Endothelial cell of umbilical vein (primary cell): Measurements from ENCODE around the gene SEC14L1. TPM values are rescaled to one million over a fixed set of nuclear protein-coding genes. Genes with fewer than 3 reads are reported as not detected.

Experiments
- BruUV-seq: library from RNA; stranded (reverse); fragments of 400-500 nt; replicated peaks from 2 replicates; lab custom pipeline; 2021; lab: Mats Ljungman, UMichigan
- CTCF ChIA-PET: fragments of 300-600, 350-600 bp; sonication (Branson Sonifier 250); formaldehyde crosslinking; loops from one replicate; lab custom pipeline; 2021; ENCODE audit warnings: antibody characterized with exemption, inconsistent platforms; lab: Charles Lee
- POLR2A ChIA-PET: fragments of 300-600, 350-600 bp; sonication (Branson Sonifier 250); formaldehyde crosslinking; loops from one replicate; lab custom pipeline; 2021; ENCODE audit warnings: antibody characterized with exemption, inconsistent platforms; lab: Charles Lee
- DNase-seq: peaks from one replicate; pipeline ENCODE4 v3.0.0-alpha.2; 2011; ENCODE audit warnings: low read depth, low spot score
- FAIRE-seq: peaks from 2 replicates; lab custom pipeline; 2011; peaks lifted over from hg19 to GRCh38; lab: Jason Lieb, UNC
- H2AFZ ChIP-seq: 2 replicates; pipeline ENCODE4 v1.6.0; 2012; ENCODE audit warnings: low read depth, low read length, control low read depth, inconsistent platforms
- H3K27ac ChIP-seq: 2 replicates; pipeline ENCODE4 v1.5.1; 2011; ENCODE audit warnings: low read depth, mild to moderate bottlenecking, control low read depth, low read length, moderate library complexity; ENCODE audit not compliant: insufficient read depth
- H3K27me3 ChIP-seq, 2 experiments: 2 replicates each; pipeline versions ENCODE4 v1.6.0 to v1.6.1; 2011; ENCODE audit warnings: low read length in 2 of 2, mixed read lengths in 1 of 2; ENCODE audit not compliant: control insufficient read depth in 2 of 2, insufficient read depth in 2 of 2
- H3K36me3 ChIP-seq, 2 experiments: 2 replicates in 1 of 2; 3 replicates in 1 of 2; pipeline ENCODE4 v1.5.1; 2011; ENCODE audit warnings: low read length in 2 of 2, mild to moderate bottlenecking in 1 of 2, moderate library complexity in 1 of 2; ENCODE audit not compliant: control insufficient read depth in 2 of 2, insufficient read depth in 2 of 2; ENCODE audit errors: extremely low read depth in 1 of 2
- H3K4me1 ChIP-seq: 3 replicates; pipeline ENCODE4 v1.5.1; 2011; ENCODE audit warnings: mild to moderate bottlenecking, low read length; ENCODE audit not compliant: control insufficient read depth, insufficient read depth; ENCODE audit errors: extremely low read depth
- H3K4me2 ChIP-seq: 2 replicates; pipeline ENCODE4 v1.6.1; 2011; ENCODE audit warnings: low read length, control low read depth, mixed read lengths; ENCODE audit not compliant: insufficient read depth
- H3K4me3 ChIP-seq, 3 experiments: fragments of 200-600 bp in 1 of 3; sonication (generic), shearing (Covaris generic) in 1 of 3; replicated peaks in 1 of 3; 2 replicates each; pipeline ENCODE4 v1.5.1; 2011 to 2016; ENCODE audit warnings: control low read depth in 3 of 3, low read length in 3 of 3, mild to moderate bottlenecking in 2 of 3, inconsistent platforms in 1 of 3, low read depth in 1 of 3, moderate library complexity in 1 of 3; ENCODE audit not compliant: insufficient read depth in 1 of 3
- H3K79me2 ChIP-seq: 2 replicates; pipeline ENCODE4 v1.6.0; 2012; ENCODE audit warnings: low read length, inconsistent platforms; ENCODE audit not compliant: control insufficient read depth, insufficient read depth
- H3K9ac ChIP-seq: replicated peaks from 2 replicates; pipeline ENCODE3; 2011; ENCODE audit warnings: low read length, control low read depth; ENCODE audit not compliant: insufficient read depth; ENCODE audit errors: extremely low read depth
- H3K9me1 ChIP-seq: replicated peaks from 3 replicates; pipeline ENCODE4 v1.6.0; 2011; ENCODE audit warnings: mild to moderate bottlenecking, low read length; ENCODE audit not compliant: control insufficient read depth, insufficient read depth; ENCODE audit errors: extremely low read depth
- H3K9me3 ChIP-seq: replicated peaks from 2 replicates; pipeline ENCODE4 v1.5.1; 2012; ENCODE audit warnings: low read length, inconsistent platforms; ENCODE audit not compliant: control insufficient read depth, insufficient read depth
- H4K20me1 ChIP-seq: replicated peaks from 2 replicates; pipeline ENCODE3; 2011; ENCODE audit warnings: mild to moderate bottlenecking, low read length; ENCODE audit not compliant: control insufficient read depth, insufficient read depth; ENCODE audit errors: extremely low read depth
- EZH2 ChIP-seq: IDR thresholded peaks from 2 replicates; pipeline ENCODE4 v1.6.1; 2012; ENCODE audit warnings: borderline replicate concordance, low read depth, mild to moderate bottlenecking, moderate library complexity, low read length, inconsistent platforms; ENCODE audit not compliant: severe bottlenecking
- FOS ChIP-seq: IDR thresholded peaks from 2 replicates; pipeline ENCODE4 v1.6.1; 2011; ENCODE audit warnings: mild to moderate bottlenecking, low read length, moderate library complexity, borderline replicate concordance; ENCODE audit not compliant: insufficient read depth
- GATA2 ChIP-seq: IDR thresholded peaks from 2 replicates; pipeline ENCODE4 v1.7.0; 2011; ENCODE audit warnings: low read depth, mild to moderate bottlenecking, moderate library complexity, mixed read lengths, low read length; ENCODE audit not compliant: insufficient read length, insufficient read depth
- JUN ChIP-seq: IDR thresholded peaks from 2 replicates; pipeline ENCODE4 v1.6.1; 2011; ENCODE audit warnings: borderline replicate concordance, low read depth; ENCODE audit not compliant: insufficient read length, insufficient read depth
- MYC ChIP-seq: IDR thresholded peaks from one replicate; pipeline ENCODE4 v1.6.1; 2011; ENCODE audit warnings: mild to moderate bottlenecking, low read depth, low read length
- POLR2A ChIP-seq: IDR thresholded peaks from 2 replicates; pipeline ENCODE4 v1.6.1; 2012; ENCODE audit warnings: low read depth, mild to moderate bottlenecking, control low read depth, low read length
- POLR2AphosphoS5 ChIP-seq: IDR thresholded peaks from 2 replicates; pipeline ENCODE4 v1.6.1; 2012; ENCODE audit warnings: low read depth, mild to moderate bottlenecking, control low read depth, low read length, moderate library complexity; ENCODE audit not compliant: insufficient read depth
- dilution Hi-C: fragments of 300-500 bp; cut with MboI; formaldehyde crosslinking; loops from one replicate; pipeline ENCODE4 v1.15.0; 2019; ENCODE audit warnings: low sequenced_read_pairs; ENCODE audit not compliant: extremely low pct_ligation_motif_present
- intact Hi-C: fragments of 100-400 bp; cut with micrococcal nuclease; formaldehyde crosslinking; loops from one replicate; pipeline ENCODE4 v1.10.0; 2022
- polyA plus RNA-seq, 4 experiments: library from polyadenylated mRNA; depleted of rRNA in 3 of 4; stranded (reverse) in 3 of 4; unstranded in 1 of 4; fragments of >200 nt; gene quantifications; 2 replicates each; pipeline versions ENCODE4 v1.2.1 to v1.2.3, GENCODE V29; 2011 to 2012; ENCODE audit warnings: missing spikeins in 1 of 4
- total RNA-seq: library from RNA; stranded (reverse); gene quantifications from 2 replicates; pipeline ENCODE4 v1.2.3, GENCODE V29; 2021
- TF ChIP-seq, protein P1 (sequence below): IDR thresholded peaks from 2 replicates; pipeline ENCODE4 v1.6.1; 2011; ENCODE audit not compliant: insufficient read depth, insufficient read length
- TF ChIP-seq, protein P2 (sequence below), 2 donors: IDR thresholded peaks; 1 replicate in 1 of 2; 2 replicates in 1 of 2; pipeline ENCODE4 v1.5.1; 2011; ENCODE audit warnings: low read length in 2 of 2, mild to moderate bottlenecking in 2 of 2, moderate library complexity in 2 of 2, control low read depth in 1 of 2, inconsistent platforms in 1 of 2, low read depth in 1 of 2; ENCODE audit not compliant: insufficient read depth in 1 of 2; ENCODE audit errors: extremely low read depth in 1 of 2

SEC14L1 gene
- total and polyA plus RNA-seq, 2 donors (not counting 3 experiments of a cell fraction or from before 2014, with no cell fraction given) = 215 to 631 TPM

DNA sequence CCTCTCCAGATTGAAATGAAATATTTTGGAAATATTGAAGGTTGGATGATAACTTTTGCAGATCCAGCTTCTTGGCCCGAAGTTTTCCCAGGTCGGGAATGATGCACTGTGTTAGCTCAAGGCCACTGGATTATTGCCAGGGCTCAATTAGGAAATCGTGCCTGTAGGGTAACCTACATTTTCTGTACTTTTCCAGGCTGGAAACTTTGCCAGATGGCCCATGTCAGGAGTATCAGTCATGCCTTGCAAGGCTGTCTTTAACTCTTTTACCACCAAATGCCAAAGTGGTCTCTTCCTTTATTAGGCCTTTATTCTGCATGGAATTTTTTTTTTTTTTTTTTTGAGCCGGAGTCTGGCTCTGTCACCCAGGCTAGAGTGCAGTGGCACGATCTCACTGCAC is 8.9 kb upstream of the SEC14L1 start:
- POLR2A ChIA-PET = no interaction called here
- H3K4me2 ChIP-seq = no peak overlapping the region
- no peak overlapping the region for H3K27ac ChIP-seq

DNA sequence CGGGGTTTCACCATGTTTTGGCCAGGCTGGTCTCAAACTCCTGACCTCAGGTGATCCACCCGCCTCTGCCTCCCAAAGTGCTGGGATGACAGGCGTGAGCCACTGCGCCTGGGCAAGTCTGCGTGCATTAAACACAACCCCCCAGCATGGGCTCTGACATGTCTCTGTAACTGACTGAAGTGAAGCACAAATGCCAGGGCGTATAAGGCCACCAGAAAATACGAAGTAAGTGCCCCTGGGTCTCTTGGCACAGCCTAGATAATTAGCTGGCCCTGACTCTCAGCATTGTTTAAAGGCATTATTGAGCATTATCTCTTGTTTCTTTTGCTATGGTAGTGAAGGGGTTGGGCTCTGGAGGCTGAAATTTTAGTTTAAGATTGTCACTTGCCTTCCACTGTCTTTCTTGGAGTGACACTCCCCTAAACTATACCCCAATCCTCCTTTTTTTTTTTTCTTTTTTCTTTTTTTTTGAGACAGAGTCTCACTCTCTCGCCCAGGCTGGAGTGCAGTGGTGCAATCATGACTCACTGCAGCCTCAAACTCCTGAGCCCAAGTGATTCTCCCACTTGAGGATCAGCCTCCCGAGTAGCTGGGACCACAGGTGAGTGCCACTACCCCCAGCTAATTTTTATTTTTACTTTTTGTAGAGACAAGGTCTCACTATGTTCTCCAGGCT is 8.2 kb upstream of the SEC14L1 start:
- DNase-seq = no peak
- H3K9ac ChIP-seq = no peak overlapping the region
- H3K27me3 ChIP-seq = no peaks in the 10 kb centered on the region
- intact Hi-C loops (no loop called here), dilution Hi-C loops (no loop called here)
- H3K36me3 ChIP-seq = no peaks in the 10 kb centered on the region
- POLR2A ChIA-PET = no interaction called here
- no peaks in the 10 kb centered on the region for H4K20me1 ChIP-seq
- no peak overlapping the region for H2AFZ ChIP-seq
- FAIRE-seq = no peak
- peaks cover 19% of the 10 kb centered on the region for H3K4me1 ChIP-seq
- no peak overlapping the region for H3K4me3 ChIP-seq
- H3K4me2 ChIP-seq = no peak overlapping the region
- CTCF ChIA-PET = no interaction called here
- no peaks in the 10 kb centered on the region for H3K9me1 ChIP-seq
- BruUV-seq = no TSS peak
- TF ChIP-seq FOS (no peak), JUN (no peak), GATA2 (no peak), MYC (no peak), POLR2A (no peak), POLR2AphosphoS5 (no peak), EZH2 (no peak)
- TF ChIP-seq, protein P1, sequence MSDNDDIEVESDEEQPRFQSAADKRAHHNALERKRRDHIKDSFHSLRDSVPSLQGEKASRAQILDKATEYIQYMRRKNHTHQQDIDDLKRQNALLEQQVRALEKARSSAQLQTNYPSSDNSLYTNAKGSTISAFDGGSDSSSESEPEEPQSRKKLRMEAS = no peak
- TF ChIP-seq, protein P2, sequence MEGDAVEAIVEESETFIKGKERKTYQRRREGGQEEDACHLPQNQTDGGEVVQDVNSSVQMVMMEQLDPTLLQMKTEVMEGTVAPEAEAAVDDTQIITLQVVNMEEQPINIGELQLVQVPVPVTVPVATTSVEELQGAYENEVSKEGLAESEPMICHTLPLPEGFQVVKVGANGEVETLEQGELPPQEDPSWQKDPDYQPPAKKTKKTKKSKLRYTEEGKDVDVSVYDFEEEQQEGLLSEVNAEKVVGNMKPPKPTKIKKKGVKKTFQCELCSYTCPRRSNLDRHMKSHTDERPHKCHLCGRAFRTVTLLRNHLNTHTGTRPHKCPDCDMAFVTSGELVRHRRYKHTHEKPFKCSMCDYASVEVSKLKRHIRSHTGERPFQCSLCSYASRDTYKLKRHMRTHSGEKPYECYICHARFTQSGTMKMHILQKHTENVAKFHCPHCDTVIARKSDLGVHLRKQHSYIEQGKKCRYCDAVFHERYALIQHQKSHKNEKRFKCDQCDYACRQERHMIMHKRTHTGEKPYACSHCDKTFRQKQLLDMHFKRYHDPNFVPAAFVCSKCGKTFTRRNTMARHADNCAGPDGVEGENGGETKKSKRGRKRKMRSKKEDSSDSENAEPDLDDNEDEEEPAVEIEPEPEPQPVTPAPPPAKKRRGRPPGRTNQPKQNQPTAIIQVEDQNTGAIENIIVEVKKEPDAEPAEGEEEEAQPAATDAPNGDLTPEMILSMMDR (IDR thresholded peaks at IDR 0.05; ENCODE audit: extremely low read depth in 1 of 2, insufficient read depth in 1 of 2, low read depth in 1 of 2, low read length in 2 of 2) = no peak
- H3K9me3 ChIP-seq = no peaks in the 10 kb centered on the region
- peaks cover 6% of the 10 kb centered on the region for H3K79me2 ChIP-seq
- H3K27ac ChIP-seq = no peak overlapping the region

More for the DNA sequence above, 8.9 kb upstream of the SEC14L1 start:
- no peak overlapping the region for H2AFZ ChIP-seq
- no TSS peak for BruUV-seq
- no peak overlapping the region for H3K4me3 ChIP-seq
- H3K9me3 ChIP-seq = no peaks in the 10 kb centered on the region
- FAIRE-seq = no peak
- peak; percentile 70 for DNase-seq
- H3K4me1 ChIP-seq = peaks cover 21% of the 10 kb centered on the region
- no peak for TF ChIP-seq POLR2AphosphoS5
- no peak for TF ChIP-seq MYC
- TF ChIP-seq EZH2 = no peak
- no peak for TF ChIP-seq JUN
- TF ChIP-seq, protein P1 = no peak
- no peak for TF ChIP-seq FOS
- no peaks in the 10 kb centered on the region for H3K36me3 ChIP-seq
- peaks cover 6% of the 10 kb centered on the region for H3K79me2 ChIP-seq
- no peak overlapping the region for H3K9ac ChIP-seq
- H3K9me1 ChIP-seq = no peaks in the 10 kb centered on the region
- dilution Hi-C loops = no loop called here
- CTCF ChIA-PET = no interaction called here
- H3K27me3 ChIP-seq = no peaks in the 10 kb centered on the region
- no peaks in the 10 kb centered on the region for H4K20me1 ChIP-seq
- intact Hi-C loops = no loop called here
